ENCODE results near the gene SPRYD7.
"Not testable (repeated sequence)": the region's sequence is repeated elsewhere in the genome, so short reads cannot be mapped to it uniquely, and the experiment has no call there.

Gene SPRYD7

DNA sequence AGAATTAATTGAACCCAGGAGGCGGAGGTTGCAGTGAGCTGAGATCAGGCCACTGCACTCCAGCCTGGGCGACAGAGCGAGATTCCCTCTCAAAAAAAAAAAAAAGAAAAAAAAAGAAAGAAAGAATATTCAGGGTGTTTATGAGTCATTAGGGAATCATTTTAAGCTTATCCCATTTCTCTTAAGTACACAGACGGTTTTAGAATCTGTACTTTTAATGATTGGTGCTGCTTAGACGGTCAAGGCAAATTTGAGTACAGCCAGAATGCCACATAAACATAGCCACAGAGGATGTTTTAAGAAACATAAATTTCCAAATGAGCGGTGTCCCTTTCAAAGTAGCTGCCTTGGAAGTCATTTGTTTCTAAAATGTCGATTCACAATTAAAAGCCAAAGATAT, 2.6 kb downstream of the SPRYD7 start:
- no peak for DNase-seq (ENCODE audit: low read depth in 3 of 3)

GRCh38 chr13:49932868-49933267, 3.3 kb downstream of the SPRYD7 start:
- no peak for DNase-seq (ENCODE audit: low read depth in 3 of 3)

GRCh38 chr13:49932066-49932465, 4.1 kb downstream of the SPRYD7 start:
- no peak for DNase-seq (ENCODE audit: low read depth in 3 of 3)

DNA sequence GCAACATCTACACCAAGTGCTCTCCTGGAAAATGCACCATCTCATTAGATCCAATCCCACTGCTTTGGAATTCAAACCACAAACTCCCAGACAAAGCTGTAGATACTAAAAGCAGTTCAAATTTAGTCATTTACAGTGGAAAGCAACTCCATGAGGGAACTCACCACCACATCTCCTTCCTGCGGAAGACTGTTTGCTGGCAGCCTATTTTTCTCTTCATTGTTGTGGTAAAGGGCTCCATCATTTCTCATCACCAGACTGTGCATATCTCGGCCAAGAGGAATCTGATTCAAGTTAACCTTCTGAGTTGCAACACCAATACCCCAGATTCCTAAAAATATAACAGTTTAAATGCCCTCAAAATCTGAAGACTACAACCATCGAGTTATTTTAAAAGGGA, 8.4 kb downstream of the SPRYD7 start:
- DNase-seq (ENCODE audit: low read depth in 3 of 3) = no peak

- DNase-seq (ENCODE audit: low read depth in 3 of 3) = no peak
Observed at GRCh38 chr13:49925881-49926418, 10.2 kb downstream of the SPRYD7 start.

DNA sequence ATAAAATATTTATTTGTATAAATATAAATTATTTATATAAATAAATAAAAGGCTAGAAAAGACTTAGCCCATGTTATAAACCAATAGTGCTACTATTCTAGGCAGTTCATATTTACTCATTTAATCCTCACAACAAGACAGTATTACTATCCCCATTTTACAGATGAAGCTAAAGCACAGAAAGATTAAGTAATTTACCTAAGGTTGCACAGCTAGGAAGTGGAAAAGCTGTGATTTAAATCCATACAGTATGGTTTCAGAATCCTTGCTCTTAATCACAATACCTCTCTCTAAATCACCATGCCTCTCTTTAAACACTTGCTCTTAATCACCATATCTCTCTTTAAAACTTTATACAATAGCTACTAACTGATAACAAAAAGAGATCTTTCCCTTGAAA, 13.8 kb downstream of the SPRYD7 start:
- no peak for DNase-seq (ENCODE audit: low read depth in 3 of 3)

GRCh38 chr13:49920969-49921368, 15.2 kb downstream of the SPRYD7 start:
- not testable (repeated sequence) for DNase-seq (ENCODE audit: low read depth in 3 of 3)

- DNase-seq (ENCODE audit: low read depth in 3 of 3) = not testable (repeated sequence)
Observed at GRCh38 chr13:49918106-49918505, 18.0 kb downstream of the SPRYD7 start.

DNA sequence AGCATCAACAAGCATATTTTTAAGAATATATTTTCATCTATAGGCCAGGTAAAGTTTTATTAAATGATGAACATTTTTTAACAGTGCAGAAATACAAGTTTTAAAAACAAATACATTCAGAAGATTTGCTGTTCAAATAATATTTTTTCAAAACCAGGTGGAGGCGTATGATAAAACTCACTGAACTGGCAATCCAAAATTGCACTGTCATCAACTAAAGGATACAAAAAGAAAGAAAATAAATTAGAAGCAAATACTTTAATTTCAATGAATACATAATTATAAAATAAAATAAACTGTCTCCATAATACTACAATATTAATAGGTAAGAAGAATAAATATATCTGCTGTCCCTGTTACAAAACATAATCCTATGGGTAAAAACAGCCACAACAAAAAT, 21.2 kb downstream of the SPRYD7 start:
- no peak for DNase-seq (ENCODE audit: low read depth in 3 of 3)

- no peak for DNase-seq (ENCODE audit: low read depth in 3 of 3)
Observed at GRCh38 chr13:49908637-49909036, 27.5 kb downstream of the SPRYD7 start.

- DNase-seq (ENCODE audit: low read depth in 3 of 3) = no peak
Observed at GRCh38 chr13:49904729-49905456, 31.2 kb downstream of the SPRYD7 start.

GRCh38 chr13:49898792-49899191, 37.3 kb downstream of the SPRYD7 start:
- DNase-seq (ENCODE audit: low read depth in 3 of 3) = no peak

GRCh38 chr13:49897713-49898112, 38.4 kb downstream of the SPRYD7 start:
- no peak for DNase-seq (ENCODE audit: low read depth in 3 of 3)

DNA sequence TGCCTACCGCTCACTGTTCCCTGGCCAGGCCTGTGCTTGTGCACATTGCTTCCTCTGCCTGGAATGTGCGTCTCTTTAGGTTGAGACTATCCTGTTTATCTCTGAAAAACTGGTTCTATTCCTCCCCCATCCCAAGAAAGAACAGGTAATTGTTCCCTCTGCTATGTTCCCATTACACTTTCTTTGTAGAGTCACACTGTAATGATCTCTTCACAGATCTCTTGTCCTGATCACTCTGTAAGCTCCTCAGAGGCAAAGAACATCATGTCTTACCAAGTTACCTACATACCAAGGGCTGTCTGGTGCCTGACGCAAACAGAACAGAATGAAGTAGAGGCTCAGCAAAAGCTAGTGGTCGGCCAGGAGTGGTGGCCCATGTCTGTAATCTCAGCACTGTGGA, 40.3 kb downstream of the SPRYD7 start:
- no peak for DNase-seq (ENCODE audit: low read depth in 3 of 3)

DNA sequence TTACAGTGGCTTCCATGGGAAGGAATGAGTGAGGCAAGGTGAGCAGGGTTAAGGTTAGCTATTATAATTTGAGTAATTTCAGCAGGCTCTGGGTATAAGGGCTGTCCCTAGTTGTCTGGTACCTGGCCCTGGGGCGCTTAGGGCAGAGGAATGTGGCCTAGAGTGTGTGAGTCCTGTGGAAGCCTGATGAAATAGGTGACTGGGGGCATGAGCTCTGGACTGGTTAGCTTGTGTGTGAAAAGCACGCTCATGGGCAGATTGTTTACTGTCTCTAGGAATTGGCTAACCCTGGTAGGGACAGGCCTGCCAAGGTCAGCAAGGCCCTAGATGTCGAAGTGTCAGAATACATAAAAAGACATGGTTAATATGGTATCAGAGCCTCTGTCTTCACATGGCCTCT, 42.5 kb downstream of the SPRYD7 start:
- DNase-seq (ENCODE audit: low read depth in 3 of 3) = no peak

DNA sequence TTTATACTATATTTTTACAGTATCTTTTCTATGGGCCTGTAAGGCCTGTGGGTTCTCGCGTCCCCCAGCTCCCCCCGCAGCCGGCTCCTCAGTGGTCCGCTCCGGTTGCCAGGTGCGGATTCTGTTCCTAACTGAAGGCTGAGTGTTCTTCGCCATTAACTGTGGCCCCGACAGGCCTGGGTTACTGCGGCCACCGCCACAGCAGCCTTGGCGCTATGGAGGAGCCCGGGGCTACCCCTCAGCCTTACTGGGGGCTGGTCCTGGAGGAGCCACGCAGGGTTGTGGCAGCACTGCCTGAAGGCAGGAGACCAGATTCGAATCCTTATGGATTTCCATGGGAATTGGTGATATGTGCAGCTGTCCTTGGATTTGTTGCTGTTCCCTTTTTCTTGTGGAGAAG, 45.8 kb downstream of the SPRYD7 start:
- no peak for DNase-seq (ENCODE audit: low read depth in 3 of 3)

DNA sequence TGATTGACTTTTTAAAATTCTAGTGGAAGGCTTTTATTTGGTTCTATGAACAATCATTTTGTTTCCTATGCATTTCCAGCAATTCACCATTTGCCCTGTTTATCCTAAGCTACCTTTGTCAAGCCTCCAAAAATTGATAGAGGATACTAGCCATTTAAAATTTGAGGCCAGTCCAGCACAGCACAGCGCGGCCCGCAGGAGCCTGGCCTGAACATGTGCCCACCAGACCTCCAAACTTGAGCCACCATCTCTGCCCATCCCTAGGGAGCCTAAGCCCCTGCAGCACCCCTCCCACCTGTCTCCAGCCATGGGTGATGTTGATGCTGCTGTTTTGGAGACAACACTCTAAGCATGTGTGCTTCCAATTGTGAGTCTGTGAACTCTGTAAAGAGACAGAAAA, 57.5 kb downstream of the SPRYD7 start:
- no peak for DNase-seq (ENCODE audit: low read depth in 3 of 3)

- DNase-seq (ENCODE audit: low read depth in 3 of 3) = no peak
Observed at GRCh38 chr13:49877629-49878218, 58.4 kb downstream of the SPRYD7 start.

- DNase-seq (ENCODE audit: low read depth in 3 of 3) = no peak
Observed at GRCh38 chr13:49874430-49874829, 61.7 kb downstream of the SPRYD7 start.

DNA sequence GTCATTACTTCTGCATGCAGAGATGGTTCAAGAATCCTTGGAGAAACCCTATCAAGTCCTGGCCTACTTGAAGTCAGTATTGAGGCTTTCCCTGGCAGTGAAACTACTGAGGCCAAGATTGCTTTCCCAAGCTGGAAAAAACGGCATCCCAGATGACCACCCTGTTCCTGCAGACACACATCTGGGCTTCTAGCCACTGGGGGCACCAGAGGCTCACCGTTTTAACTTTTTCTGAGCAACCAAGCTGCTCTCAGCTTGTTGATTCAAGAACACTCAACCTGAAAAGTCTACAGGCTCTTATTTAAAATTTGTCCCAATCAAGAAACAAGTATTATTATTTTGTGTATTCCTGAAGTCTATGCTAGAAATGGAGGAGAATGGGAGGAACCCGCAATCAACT, 66.6 kb downstream of the SPRYD7 start:
- DNase-seq (ENCODE audit: low read depth in 3 of 3) = no peak

- DNase-seq (ENCODE audit: low read depth in 3 of 3) = no peak
Observed at GRCh38 chr13:49867834-49868233, 68.3 kb downstream of the SPRYD7 start.

DNA sequence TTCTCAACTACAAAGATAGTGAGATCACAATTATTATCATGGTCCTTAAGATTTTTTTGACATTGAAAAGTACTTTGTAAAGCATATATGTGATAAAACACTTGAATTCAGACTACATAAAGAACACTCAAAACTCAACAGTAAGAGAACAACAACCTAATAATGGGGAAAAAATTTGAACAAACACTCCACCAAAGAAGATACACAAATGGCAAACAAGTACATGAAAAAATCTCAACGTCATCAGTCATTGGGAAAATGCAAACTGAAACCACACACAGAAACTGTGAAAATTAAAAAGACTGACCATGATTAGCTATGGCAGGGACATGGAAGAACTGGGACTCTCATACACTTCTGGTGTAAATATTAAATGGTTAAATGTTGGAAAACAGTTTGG, 70.9 kb downstream of the SPRYD7 start:
- DNase-seq (ENCODE audit: low read depth in 3 of 3) = no peak

DNA sequence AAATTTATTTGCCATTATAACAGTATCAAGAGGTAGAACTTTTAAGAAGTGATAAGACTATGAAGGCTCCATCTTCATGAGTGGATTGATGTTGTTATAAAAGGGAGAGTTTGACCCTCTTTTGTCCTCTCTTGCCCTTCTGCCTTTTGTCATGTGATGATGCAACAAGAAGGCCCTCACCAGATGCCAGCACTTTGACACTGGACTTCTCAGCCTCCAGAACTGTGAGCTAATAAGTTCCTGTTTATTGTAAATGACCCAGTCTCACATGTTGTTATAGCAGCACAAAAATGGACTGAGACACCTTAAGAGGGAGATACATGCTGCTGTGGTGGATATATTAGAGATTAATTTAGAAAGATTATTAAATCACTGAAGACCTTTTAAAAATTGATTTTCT, 71.6 kb downstream of the SPRYD7 start:
- no peak for DNase-seq (ENCODE audit: low read depth in 3 of 3)

Data from stimulated activated CD4-positive, alpha-beta T cell treated with anti-CD3 and anti-CD28 coated beads, TNF-alpha, amount 100 ng/mL, for 4 hours (primary cell).